ENCODE data around the gene ATP4A.
"Not testable (repeated sequence)": the region's sequence is repeated elsewhere in the genome, so short reads cannot be mapped to it uniquely, and the experiment has no call there.

ATP4A gene

DNA sequence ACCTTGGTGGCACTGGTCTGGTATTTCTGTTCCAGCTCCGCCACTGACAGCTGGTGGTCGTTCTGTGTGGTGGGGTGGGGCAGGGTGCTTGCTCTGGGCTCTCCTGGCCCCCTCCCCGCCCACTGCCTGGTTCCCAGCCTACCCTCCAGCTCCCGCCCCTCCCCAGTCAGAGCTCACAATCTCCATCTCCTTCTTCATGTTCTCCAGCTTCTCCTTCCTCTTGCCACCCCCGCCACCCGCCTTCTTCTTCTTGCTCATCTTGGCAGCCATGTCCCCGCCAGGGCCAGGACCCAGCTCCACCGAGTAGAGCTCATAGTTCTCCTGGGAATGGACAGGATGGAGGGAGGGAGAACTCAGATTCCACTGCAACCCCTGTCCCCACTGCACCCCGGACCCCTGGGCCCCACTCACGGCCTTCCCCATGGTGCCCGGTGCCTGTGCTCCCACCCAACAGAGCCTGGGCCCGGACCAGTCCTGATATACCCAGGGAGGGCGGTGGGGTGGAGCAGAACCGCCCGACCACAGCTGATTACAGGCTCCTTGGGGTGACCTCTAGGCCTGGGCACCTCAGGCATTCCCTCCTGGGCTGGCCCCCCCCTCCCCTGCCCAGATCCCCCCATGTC is at the start of gene ATP4A:
TSS of gene ATP4A (minus strand) at position 452 of the 623 bp plus-strand sequence. CDS start at position 423, 29 bp downstream.
- DNase-seq (ENCODE audit: extremely low read depth, low read depth): no peak

DNA sequence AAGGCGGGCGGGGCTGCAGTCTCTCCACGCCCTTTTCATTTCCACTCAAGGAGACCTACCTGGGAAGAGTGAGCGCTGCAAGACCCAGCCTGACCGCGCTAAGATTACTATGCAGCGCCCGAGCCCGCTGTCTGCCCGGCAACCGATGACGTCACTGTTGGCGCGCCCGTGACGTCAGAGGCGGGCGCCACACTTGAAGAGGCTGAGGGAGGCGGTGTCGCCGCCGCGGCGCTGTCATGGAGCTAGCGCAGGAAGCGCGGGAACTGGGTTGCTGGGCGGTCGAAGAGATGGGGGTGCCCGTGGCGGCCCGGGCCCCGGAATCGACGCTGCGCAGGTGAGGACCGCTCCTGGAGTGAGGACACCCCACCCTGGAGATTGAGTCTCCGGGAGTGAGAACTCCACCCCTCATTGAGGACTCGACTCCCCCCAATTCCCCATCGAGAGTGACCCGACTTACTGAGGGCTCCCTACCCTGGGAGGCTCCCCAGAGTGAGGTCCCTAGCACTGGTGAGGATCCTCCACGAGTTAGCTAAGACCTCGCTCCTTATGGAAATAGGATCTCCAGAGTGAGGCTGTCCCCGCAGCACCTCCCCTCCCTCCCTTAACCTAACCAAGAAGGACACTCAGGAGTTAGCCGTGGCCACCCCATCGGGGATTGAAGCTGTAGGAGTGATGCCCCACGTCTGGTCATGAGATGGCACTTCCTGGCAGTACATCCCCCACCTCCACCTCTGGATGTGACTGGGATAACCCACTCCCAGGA is 49.3 kb upstream of the ATP4A start, which contains the start of gene HAUS5:
TSS of gene HAUS5 (plus strand) at position 177 of the 763 bp plus-strand sequence. CDS start at position 237, 60 bp downstream.
- TF ChIP-seq, protein P1, sequence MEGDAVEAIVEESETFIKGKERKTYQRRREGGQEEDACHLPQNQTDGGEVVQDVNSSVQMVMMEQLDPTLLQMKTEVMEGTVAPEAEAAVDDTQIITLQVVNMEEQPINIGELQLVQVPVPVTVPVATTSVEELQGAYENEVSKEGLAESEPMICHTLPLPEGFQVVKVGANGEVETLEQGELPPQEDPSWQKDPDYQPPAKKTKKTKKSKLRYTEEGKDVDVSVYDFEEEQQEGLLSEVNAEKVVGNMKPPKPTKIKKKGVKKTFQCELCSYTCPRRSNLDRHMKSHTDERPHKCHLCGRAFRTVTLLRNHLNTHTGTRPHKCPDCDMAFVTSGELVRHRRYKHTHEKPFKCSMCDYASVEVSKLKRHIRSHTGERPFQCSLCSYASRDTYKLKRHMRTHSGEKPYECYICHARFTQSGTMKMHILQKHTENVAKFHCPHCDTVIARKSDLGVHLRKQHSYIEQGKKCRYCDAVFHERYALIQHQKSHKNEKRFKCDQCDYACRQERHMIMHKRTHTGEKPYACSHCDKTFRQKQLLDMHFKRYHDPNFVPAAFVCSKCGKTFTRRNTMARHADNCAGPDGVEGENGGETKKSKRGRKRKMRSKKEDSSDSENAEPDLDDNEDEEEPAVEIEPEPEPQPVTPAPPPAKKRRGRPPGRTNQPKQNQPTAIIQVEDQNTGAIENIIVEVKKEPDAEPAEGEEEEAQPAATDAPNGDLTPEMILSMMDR (IDR thresholded peaks at IDR 0.05; ENCODE audit: low read depth, low read length): no peak
- DNase-seq (ENCODE audit: extremely low read depth, low read depth): peak; percentile 69

More for the DNA sequence above, at the start of gene ATP4A:
- TF ChIP-seq, protein P1 (IDR thresholded peaks at IDR 0.05; ENCODE audit: low read depth, low read length): no peak

DNA sequence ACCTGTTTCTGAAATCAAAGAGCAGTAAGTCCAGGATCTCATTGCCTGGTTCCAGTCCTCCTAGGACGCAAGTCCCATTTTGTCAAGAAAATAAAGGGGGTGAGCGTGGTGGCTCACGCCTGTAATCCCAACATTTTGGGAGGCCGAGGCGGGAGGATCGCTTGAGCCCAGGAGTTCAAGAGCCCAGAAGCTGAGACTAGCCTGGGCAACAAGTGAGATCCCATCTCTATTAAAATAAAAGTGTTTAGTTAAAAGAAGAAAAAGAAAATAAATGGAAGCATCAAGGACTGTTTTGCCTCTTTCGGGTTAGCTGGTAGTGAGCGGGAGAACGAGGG is 48.7 kb upstream of the ATP4A start:
- TF ChIP-seq, protein P1 (IDR thresholded peaks at IDR 0.05; ENCODE audit: low read depth, low read length): no peak
- DNase-seq (ENCODE audit: extremely low read depth, low read depth): no peak

DNA sequence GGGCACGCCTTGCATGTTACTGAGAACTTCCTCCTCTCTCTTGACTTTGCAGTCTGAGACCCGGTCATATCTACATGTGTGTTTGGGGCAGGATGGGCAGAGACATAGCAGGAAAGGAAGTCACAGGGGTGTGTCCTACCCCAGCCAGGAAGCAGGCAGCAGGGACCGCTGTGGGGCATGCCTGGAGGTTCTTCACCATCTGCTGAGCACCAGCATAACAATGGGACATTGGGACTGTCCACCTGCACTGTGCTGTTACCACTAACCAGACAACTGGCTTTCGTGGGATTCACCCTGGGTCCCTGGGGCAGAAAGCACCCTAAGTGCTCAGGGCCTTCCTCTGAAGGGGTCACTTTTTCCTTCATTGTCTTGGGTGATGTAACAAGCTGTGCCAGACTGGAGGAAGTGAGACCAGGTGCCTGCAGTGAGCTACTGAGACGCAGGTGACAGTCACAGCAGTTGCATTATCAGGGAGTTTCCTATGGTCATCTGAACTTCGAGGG is 46.4 kb upstream of the ATP4A start:
- TF ChIP-seq, protein P1 (IDR thresholded peaks at IDR 0.05; ENCODE audit: low read depth, low read length): no peak
- no peak for DNase-seq (ENCODE audit: extremely low read depth, low read depth)

DNA sequence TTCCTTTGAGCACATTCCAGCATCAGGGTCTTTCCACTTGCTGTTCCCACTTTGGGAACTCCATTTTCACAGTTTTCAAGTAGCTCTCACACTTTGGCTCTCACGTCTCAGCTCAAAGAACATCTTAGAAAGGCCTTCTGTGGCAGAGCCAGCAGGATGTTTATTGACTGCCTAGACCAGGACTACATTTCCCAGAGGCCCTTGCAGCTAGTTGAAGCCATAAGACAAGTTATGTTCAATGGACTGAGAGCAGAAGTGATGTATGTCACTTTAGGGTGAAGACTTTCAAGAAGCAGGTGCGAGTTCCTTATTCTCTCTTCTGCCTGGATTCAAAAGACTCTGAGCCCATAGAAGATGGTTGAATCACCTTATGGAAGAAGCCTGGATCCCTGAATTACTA is 44.8 kb upstream of the ATP4A start:
- TF ChIP-seq, protein P1 (IDR thresholded peaks at IDR 0.05; ENCODE audit: low read depth, low read length): no peak
- DNase-seq (ENCODE audit: extremely low read depth, low read depth): no peak

DNA sequence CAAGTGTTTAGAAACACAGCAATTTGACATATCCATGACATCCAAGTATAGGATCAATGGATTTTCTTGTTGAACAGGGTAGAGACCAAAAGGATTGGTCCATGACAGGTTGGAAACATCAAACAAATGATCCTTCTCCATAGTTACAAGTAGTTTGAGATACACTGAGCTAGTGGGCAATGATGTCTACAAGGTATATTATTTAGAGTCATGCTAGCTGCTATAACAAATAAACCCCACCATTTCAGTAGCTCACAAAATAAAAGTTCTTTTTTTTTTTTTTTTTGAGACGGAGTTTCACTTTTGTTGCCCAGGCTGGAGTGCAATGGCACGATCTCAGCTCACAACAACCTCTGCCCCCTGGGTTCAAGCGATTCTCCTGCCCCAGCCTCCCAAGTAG is 44.2 kb upstream of the ATP4A start:
- DNase-seq (ENCODE audit: extremely low read depth, low read depth): no peak
- TF ChIP-seq, protein P1 (IDR thresholded peaks at IDR 0.05; ENCODE audit: low read depth, low read length): no peak

DNA sequence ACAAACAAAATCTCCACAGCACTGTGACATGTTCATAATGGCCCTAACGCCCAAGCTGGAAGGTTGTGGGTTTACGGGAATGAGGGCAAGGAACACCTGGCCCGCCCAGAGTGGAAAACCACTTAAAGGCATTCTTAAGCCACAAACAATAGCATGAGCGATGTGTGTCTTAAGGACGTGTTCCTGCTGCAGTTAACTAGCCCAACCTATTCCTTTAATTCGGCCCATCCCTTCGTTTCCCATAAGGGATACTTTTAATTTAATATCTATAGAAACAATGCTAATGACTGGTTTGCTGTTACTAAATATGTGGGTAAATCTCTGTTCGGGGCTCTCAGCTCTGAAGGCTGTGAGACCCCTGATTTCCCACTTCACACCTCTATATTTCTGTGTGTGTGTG is 43.7 kb upstream of the ATP4A start:
- DNase-seq (ENCODE audit: extremely low read depth, low read depth): not testable (repeated sequence)

DNA sequence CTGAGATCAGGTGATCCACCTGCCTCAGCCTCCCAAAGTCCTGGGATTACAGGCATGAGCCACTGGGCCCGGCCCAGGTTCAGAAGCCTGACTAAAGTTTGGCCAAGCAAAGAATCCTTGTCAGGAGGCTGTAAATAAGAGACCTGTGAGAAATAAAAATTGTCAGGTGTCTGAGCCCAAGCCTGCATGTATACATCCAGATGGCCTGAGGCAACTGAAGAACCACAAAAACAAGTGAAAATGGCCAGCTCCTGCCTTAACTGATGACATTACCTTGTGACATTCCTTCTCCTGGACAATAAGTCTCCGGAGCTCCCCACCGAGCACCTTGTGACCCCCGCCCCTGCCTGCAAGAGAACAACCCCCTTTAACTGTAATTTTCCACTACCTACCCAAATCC is 41.0 kb upstream of the ATP4A start:
- DNase-seq (ENCODE audit: extremely low read depth, low read depth): not testable (repeated sequence)
